Mononuclear cell (primary cell): ENCODE results near the gene PFDN6. TPM values are rescaled to one million over a fixed set of nuclear protein-coding genes. Genes with fewer than 3 reads are reported as not detected.

Experiments
- H3K27me3 ChIP-seq: 2 replicates; pipeline ENCODE4 v1.6.0; 2011; ENCODE audit warnings: low read length, control low read depth; ENCODE audit not compliant: insufficient read depth
- H3K4me1 ChIP-seq: 2 replicates; pipeline ENCODE4 v1.5.1; 2011; ENCODE audit warnings: mild to moderate bottlenecking, low read length, control low read depth; ENCODE audit not compliant: insufficient read depth
- H3K4me3 ChIP-seq: 2 replicates; pipeline ENCODE4 v1.5.1; 2011; ENCODE audit warnings: mild to moderate bottlenecking, low read length, moderate library complexity
- H3K9me3 ChIP-seq: 2 replicates; pipeline ENCODE4 v1.5.1; 2011; ENCODE audit warnings: low read depth, mild to moderate bottlenecking, control low read depth, low read length
- total RNA-seq: library from RNA; depleted of rRNA; stranded (reverse); fragments of >200 nt; gene quantifications from one replicate; pipeline ENCODE4 v1.2.3, GENCODE V29; 2012

PFDN6 gene
- total RNA-seq, 1 donor: 11.1 TPM

DNA sequence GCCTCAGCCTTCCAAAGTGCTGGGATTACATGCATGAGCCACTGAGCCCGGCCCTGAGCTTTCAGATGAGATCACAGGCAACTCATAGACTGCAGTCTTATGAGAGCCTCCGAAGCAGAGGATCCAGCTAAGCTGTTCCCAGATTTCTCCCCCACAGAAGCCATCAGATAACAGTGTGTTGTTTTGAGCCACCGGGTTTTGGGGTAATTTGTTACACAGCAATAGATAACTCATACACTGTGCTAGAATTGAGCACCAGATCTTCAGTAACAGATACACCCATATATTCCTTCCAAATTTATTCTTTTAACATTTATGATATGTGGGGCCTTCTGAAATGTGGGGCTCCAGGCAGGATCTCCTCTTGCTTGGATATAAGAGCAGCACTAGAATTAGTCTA is 47.1 kb downstream of the PFDN6 start:
- no peaks in the 10 kb centered on the region for H3K4me1 ChIP-seq
- no peaks in the 10 kb centered on the region for H3K9me3 ChIP-seq
- no peak overlapping the region for H3K4me3 ChIP-seq
- H3K27me3 ChIP-seq: no peaks in the 10 kb centered on the region

DNA sequence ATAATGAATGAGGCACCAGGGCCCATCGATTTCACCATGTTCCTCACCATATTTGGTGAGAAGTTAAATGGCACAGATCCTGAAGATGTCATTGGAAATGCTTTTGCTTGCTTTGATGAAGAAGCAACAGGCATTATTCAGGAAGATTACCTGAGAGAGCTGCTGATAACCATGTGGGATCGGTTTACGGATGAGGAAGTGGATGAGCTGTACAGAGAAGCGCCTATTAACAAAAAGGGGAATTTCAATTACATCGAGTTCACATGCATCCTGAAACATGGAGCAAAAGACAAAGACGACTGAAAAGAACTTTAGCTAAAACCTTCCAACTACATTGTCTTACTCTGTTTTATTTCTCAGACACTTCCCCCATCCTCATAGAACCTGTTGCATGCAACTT is 49.8 kb downstream of the PFDN6 start:
- Histone ChIP-seq H3K4me3 (no peak overlapping the region), H3K27me3 (no peaks in the 10 kb centered on the region), H3K9me3 (no peaks in the 10 kb centered on the region), H3K4me1 (peaks cover 24% of the 10 kb centered on the region)

Other genes with a start within 250 kb of the PFDN6 start
- 271 TPM for gene HLA-DPA1, start 216.0 kb upstream of the PFDN6 start, total RNA-seq
- gene HLA-DPB1, start 213.6 kb upstream of the PFDN6 start, total RNA-seq: 166 TPM
- gene COL11A2, start 97.1 kb upstream of the PFDN6 start, total RNA-seq: 0.63 TPM
- 11.3 TPM for gene RXRB, start 88.9 kb upstream of the PFDN6 start, total RNA-seq
- 10.7 TPM for gene SLC39A7, start 88.7 kb upstream of the PFDN6 start, total RNA-seq
- gene HSD17B8, start 84.9 kb upstream of the PFDN6 start, total RNA-seq: 6.4 TPM
- 11.4 TPM for gene RING1, start 81.1 kb upstream of the PFDN6 start, total RNA-seq
- gene VPS52, start 17.7 kb upstream of the PFDN6 start, total RNA-seq: 27.8 TPM
- 4,638 TPM for gene RPS18, start 17.5 kb upstream of the PFDN6 start, total RNA-seq
- 11.1 TPM for gene B3GALT4, start 12.5 kb upstream of the PFDN6 start, total RNA-seq
- gene WDR46, start 362 bp upstream of the PFDN6 start, total RNA-seq: 19.4 TPM
- 14.7 TPM for gene RGL2, start 9.3 kb downstream of the PFDN6 start, total RNA-seq
- gene TAPBP, start 24.5 kb downstream of the PFDN6 start, total RNA-seq: 188 TPM
- gene ZBTB22, start 28.1 kb downstream of the PFDN6 start, total RNA-seq: 12.6 TPM
- gene DAXX, start 33.4 kb downstream of the PFDN6 start, total RNA-seq: 15.2 TPM
- gene KIFC1, start 102.2 kb downstream of the PFDN6 start, total RNA-seq: 0.94 TPM
- 78.5 TPM for gene PHF1, start 121.4 kb downstream of the PFDN6 start, total RNA-seq
- 66.3 TPM for gene CUTA, start 128.5 kb downstream of the PFDN6 start, total RNA-seq
- gene SYNGAP1, start 130.5 kb downstream of the PFDN6 start, total RNA-seq: 10.5 TPM
- 3.5 TPM for gene ZBTB9, start 165.0 kb downstream of the PFDN6 start, total RNA-seq